ENCODE results near the gene CLDN24. TPM values are rescaled to one million over a fixed set of nuclear protein-coding genes. Genes with fewer than 3 reads are reported as not detected.

CLDN24 gene
- total RNA-seq, 1 donor from 2014 or later = not detected

DNA sequence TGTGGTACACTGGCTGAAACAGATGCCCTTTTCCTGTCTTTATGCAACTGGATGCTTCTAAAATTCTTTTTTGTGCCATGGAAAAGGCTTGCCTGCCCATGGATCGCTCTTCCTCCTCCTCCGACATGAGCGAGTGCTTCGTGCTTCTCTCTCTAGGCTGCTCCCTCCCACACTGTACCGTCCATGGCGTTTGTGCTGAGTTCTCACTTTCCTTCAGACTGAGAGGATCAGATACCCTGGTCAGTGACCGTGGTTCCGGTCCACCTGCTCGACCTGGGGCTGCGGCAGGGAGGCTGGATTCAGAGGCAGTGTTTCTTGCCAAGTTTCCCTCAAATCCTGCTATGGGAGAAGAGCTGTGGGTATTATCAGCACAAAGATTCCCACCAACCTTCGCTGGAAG is 10.2 kb upstream of the CLDN24 start:
- TF ChIP-seq, protein P1, sequence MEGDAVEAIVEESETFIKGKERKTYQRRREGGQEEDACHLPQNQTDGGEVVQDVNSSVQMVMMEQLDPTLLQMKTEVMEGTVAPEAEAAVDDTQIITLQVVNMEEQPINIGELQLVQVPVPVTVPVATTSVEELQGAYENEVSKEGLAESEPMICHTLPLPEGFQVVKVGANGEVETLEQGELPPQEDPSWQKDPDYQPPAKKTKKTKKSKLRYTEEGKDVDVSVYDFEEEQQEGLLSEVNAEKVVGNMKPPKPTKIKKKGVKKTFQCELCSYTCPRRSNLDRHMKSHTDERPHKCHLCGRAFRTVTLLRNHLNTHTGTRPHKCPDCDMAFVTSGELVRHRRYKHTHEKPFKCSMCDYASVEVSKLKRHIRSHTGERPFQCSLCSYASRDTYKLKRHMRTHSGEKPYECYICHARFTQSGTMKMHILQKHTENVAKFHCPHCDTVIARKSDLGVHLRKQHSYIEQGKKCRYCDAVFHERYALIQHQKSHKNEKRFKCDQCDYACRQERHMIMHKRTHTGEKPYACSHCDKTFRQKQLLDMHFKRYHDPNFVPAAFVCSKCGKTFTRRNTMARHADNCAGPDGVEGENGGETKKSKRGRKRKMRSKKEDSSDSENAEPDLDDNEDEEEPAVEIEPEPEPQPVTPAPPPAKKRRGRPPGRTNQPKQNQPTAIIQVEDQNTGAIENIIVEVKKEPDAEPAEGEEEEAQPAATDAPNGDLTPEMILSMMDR (IDR thresholded peaks at IDR 0.05) = no peak
- intact Hi-C loops (cut with DNase I) = no loop called here

DNA sequence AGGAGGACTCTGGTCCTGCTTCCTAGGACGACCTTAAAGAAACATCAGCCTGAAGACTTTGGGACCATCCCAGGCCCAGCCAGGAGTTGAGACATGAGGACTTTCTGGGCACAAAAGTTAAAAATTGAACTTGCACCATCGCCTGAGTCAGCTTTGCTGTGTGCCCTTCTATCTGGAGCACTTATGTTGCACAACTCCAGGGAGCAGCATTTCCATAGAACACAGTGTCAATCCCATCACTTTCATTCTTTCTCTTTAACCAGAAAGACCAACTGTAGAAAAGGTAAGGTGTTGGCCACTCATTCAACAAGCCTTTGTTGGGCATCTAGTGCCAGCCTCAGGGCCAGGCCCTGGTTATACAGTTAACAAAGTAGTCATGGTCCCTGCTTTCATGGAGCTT is 8.6 kb upstream of the CLDN24 start:
- H3K4me1 ChIP-seq = no peaks in the 10 kb centered on the region
- TF ChIP-seq, protein P1 (IDR thresholded peaks at IDR 0.05) = no peak
- H3K36me3 ChIP-seq = no peaks in the 10 kb centered on the region
- no peaks in the 10 kb centered on the region for H3K27me3 ChIP-seq (ENCODE audit: low read depth)
- intact Hi-C loops (cut with DNase I) = no loop called here
- no peak for ATAC-seq
- H3K9me3 ChIP-seq = no peaks in the 10 kb centered on the region
- no peak overlapping the region for H3K27ac ChIP-seq
- no peak overlapping the region for H3K4me3 ChIP-seq
- no peak for DNase-seq

More for the DNA sequence above, 10.2 kb upstream of the CLDN24 start:
- H3K27me3 ChIP-seq (ENCODE audit: low read depth) = no peaks in the 10 kb centered on the region
- no peaks in the 10 kb centered on the region for H3K9me3 ChIP-seq
- no peak for DNase-seq
- H3K4me3 ChIP-seq = no peak overlapping the region
- H3K36me3 ChIP-seq = no peaks in the 10 kb centered on the region
- no peaks in the 10 kb centered on the region for H3K4me1 ChIP-seq
- H3K27ac ChIP-seq = no peak overlapping the region
- ATAC-seq = no peak

DNA sequence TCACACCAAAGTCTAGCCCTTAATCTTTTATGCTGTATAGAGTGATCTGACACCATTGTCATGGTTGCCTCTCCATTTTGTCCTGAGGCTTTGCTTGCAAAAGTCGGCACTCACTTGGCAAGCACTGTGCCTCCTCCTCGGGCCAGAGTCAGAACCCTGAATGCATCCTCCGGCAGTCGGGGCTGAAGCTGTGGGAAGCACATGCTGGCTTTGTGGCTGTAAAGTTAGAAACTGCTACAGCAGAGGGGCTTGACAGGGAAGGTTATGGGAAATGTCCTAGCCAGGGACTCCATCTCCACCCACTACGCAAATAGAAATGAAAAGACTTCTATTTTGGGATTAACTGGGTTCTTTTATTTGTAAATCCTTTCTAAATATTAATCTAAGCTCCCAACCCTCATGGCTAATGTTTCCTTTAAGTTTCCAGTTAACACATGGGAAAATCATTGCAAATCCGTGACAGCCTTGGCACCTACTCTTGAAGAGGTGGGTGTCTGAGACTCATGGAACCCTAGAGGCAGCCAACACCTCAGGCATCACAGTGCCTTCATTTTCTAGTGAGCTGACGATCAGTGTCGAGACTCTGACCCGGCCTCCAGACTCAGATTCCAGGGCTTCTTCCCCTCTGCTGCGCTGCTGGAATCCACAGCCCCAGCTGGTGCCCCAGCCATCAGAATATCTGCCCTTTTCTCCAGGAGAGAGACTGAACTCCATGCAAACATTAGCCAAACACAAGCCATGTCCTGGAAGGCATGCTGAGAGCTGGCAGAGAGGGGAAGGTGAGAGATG is 7.9 kb upstream of the CLDN24 start:
- TF ChIP-seq, protein P1 (IDR thresholded peaks at IDR 0.05) = no peak
- Histone ChIP-seq H3K27me3 (ENCODE audit: low read depth) (no peaks in the 10 kb centered on the region), H3K4me3 (no peak overlapping the region), H3K4me1 (no peaks in the 10 kb centered on the region), H3K27ac (no peak overlapping the region), H3K36me3 (no peaks in the 10 kb centered on the region), H3K9me3 (no peaks in the 10 kb centered on the region)
- DNase-seq (no peak), ATAC-seq (no peak)
- intact Hi-C loops (cut with DNase I) = no loop called here

DNA sequence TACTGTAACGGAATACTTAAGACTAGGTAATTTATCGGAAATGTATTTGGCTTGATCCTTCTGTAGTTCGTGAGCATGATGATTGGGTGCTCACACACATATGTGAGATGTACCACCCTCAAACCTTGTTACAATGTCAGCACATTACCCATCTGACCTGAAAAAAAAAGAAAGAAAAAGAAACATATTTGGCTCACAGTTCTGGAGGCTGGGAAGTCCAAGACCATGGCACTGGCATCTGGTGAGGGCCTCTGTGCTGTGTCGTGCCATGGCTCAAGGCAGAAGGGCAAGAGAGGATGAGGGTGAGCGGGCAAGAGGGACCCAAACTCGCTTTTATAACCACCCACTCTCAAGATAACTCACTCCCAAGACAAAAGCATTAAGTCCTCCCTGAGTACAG is 7.0 kb upstream of the CLDN24 start:
- Histone ChIP-seq H3K27me3 (ENCODE audit: low read depth) (no peaks in the 10 kb centered on the region), H3K36me3 (no peaks in the 10 kb centered on the region), H3K9me3 (no peaks in the 10 kb centered on the region), H3K27ac (no peak overlapping the region), H3K4me1 (no peaks in the 10 kb centered on the region), H3K4me3 (no peak overlapping the region)
- ATAC-seq = no peak
- TF ChIP-seq, protein P1 (IDR thresholded peaks at IDR 0.05) = no peak
- no peak for DNase-seq
- intact Hi-C loops (cut with DNase I) = no loop called here

DNA sequence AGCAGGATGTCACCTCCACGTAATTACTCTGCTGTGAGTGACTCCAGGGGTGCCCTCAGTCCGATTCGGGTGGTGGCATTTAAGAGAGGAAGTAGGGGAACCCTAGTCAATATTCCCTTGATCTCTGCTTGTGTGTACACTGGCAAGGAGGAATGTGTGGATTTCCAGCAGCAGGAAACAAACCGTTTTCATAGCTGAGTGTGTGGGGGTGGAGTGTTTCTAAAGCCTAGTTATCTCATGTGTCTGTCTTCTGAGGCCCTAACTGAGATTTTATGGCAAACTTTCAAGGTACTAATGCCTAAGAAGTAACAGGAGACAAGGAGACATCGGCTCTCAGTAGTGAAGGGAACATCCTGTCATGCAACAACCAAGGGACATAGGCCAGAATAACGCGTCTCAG is 6.6 kb upstream of the CLDN24 start:
- Histone ChIP-seq H3K9me3 (no peaks in the 10 kb centered on the region), H3K27ac (no peak overlapping the region), H3K36me3 (no peaks in the 10 kb centered on the region), H3K4me1 (no peaks in the 10 kb centered on the region), H3K4me3 (no peak overlapping the region), H3K27me3 (ENCODE audit: low read depth) (no peaks in the 10 kb centered on the region)
- TF ChIP-seq, protein P1 (IDR thresholded peaks at IDR 0.05) = no peak
- intact Hi-C loops (cut with DNase I) = no loop called here
- DNase-seq (no peak), ATAC-seq (no peak)

Measured in lower lobe of right lung (tissue), 2 donors.